K562 (cell line): Measurements from ENCODE around the gene TVP23B. TPM values are rescaled to one million over a fixed set of nuclear protein-coding genes. Genes with fewer than 3 reads are reported as not detected.
"Not testable (repeated sequence)": the region's sequence is repeated elsewhere in the genome, so short reads cannot be mapped to it uniquely, and the experiment has no call there.

Experiments used
- ATAC-seq: fragments of 200-7000 bp; cut with Tn5 transposase; 3 replicates; pipeline ENCODE4 v1.9.1; 2020; ENCODE audit warnings: moderate library complexity
- BruUV-seq: library from RNA; stranded (reverse); fragments of 400-500 nt; replicated peaks from 2 replicates; lab custom pipeline; 2021; lab: Mats Ljungman, UMichigan
- CTCF ChIA-PET: fragments of 300-600 bp; formaldehyde crosslinking; extraction: SDS; loops from one replicate; lab custom pipeline; 2021; ENCODE audit warnings: low intra/inter-chr PET ratio; lab: Yijun Ruan, JAX
- POLR2A ChIA-PET: fragments of 300-600, 350-650 bp; sonication (Branson Sonifier 250); formaldehyde crosslinking; extraction: SDS; loops from one replicate; lab custom pipeline; 2021; ENCODE audit warnings: antibody characterized with exemption, inconsistent platforms; lab: Yijun Ruan, JAX
- DNase-seq, 4 experiments: peaks; one replicate each; pipeline versions ENCODE4 v3.0.0 to v3.0.0-alpha.2; 2011 to 2018; ENCODE audit warnings: low spot score in 3 of 4, mixed read lengths in 3 of 4; ENCODE audit errors: extremely low read depth in 1 of 4
- FAIRE-seq: peaks from 2 replicates; lab custom pipeline; 2011; peaks lifted over from hg19 to GRCh38; lab: Jason Lieb, UNC
- H2AFZ ChIP-seq: 2 replicates; pipeline ENCODE4 v1.6.0; 2011; ENCODE audit warnings: low read depth, low read length, control low read depth, inconsistent platforms
- H3K27ac ChIP-seq: fragments of 200-600 bp; 3 replicates; pipeline ENCODE4 v1.8.0; 2011; ENCODE audit warnings: low read depth, mild to moderate bottlenecking, control low read depth, inconsistent platforms, low read length, moderate library complexity, mixed read lengths; ENCODE audit errors: extremely low read depth
- H3K27me3 ChIP-seq, 2 experiments: fragments of 300-600 bp in 1 of 2; 2 replicates in 1 of 2; 3 replicates in 1 of 2; pipeline versions ENCODE4 v1.6.0 to v1.8.0; 2011; ENCODE audit warnings: inconsistent platforms in 2 of 2, low read length in 2 of 2, mild to moderate bottlenecking in 1 of 2, mixed read lengths in 1 of 2, moderate library complexity in 1 of 2; ENCODE audit not compliant: control insufficient read depth in 2 of 2, insufficient read depth in 2 of 2
- H3K36me3 ChIP-seq: fragments of 300-600 bp; 3 replicates; pipeline ENCODE4 v1.8.0; 2011; ENCODE audit warnings: mild to moderate bottlenecking, low read length, inconsistent platforms; ENCODE audit not compliant: control insufficient read depth, insufficient read depth
- H3K4me1 ChIP-seq, 2 experiments: fragments of 200-600 bp in 1 of 2; replicated peaks in 1 of 2; 2 replicates in 1 of 2; 3 replicates in 1 of 2; pipeline versions ENCODE4 v1.5.1 to v1.8.0; 2011; ENCODE audit warnings: inconsistent platforms in 2 of 2, low read length in 2 of 2, mild to moderate bottlenecking in 1 of 2, mixed read lengths in 1 of 2, moderate library complexity in 1 of 2; ENCODE audit not compliant: control insufficient read depth in 2 of 2, insufficient read depth in 2 of 2
- H3K4me2 ChIP-seq: 2 replicates; pipeline ENCODE4 v1.6.1; 2011; ENCODE audit warnings: low read length, control low read depth, inconsistent platforms, mixed read lengths; ENCODE audit not compliant: insufficient read depth
- H3K4me3 ChIP-seq: fragments of 200-600 bp; sonication (generic), shearing (Covaris generic); 2 replicates; pipeline ENCODE4 v1.5.1; 2016; ENCODE audit warnings: control low read depth, inconsistent platforms
- H3K79me2 ChIP-seq: fragments of 200-600 bp; 3 replicates; pipeline ENCODE4 v1.8.0; 2011; ENCODE audit warnings: low read length, inconsistent platforms; ENCODE audit not compliant: control insufficient read depth, insufficient read depth
- H3K9ac ChIP-seq, 2 experiments: 2 replicates each; pipeline versions ENCODE4 v1.6.0 to v1.6.1; 2011; ENCODE audit warnings: low read depth in 2 of 2, low read length in 2 of 2, control low read depth in 1 of 2, inconsistent platforms in 1 of 2, mild to moderate bottlenecking in 1 of 2, mixed read lengths in 1 of 2; ENCODE audit not compliant: insufficient read depth in 1 of 2
- H3K9me1 ChIP-seq: one replicate; pipeline ENCODE4 v1.6.0; 2011; ENCODE audit warnings: inconsistent platforms, mild to moderate bottlenecking, low read length, moderate library complexity; ENCODE audit not compliant: control insufficient read depth, insufficient read depth
- H3K9me3 ChIP-seq: replicated peaks from 2 replicates; pipeline ENCODE4 v1.5.1; 2011; ENCODE audit warnings: low read depth, low read length, inconsistent platforms; ENCODE audit not compliant: control insufficient read depth, insufficient read depth
- H4K20me1 ChIP-seq: replicated peaks from 2 replicates; pipeline ENCODE4 v1.6.1; 2011; ENCODE audit warnings: low read length, inconsistent platforms, mixed read lengths; ENCODE audit not compliant: control insufficient read depth, insufficient read depth
- RAD51 ChIP-seq: fragments of 450-650 bp; IDR thresholded peaks from 2 replicates; pipeline ENCODE4 v1.7.1; 2016; ENCODE audit warnings: low read depth, mild to moderate bottlenecking, borderline replicate concordance
- TFE3 ChIP-seq: fragments of 450-650 bp; formaldehyde crosslinking; IDR thresholded peaks from 2 replicates; pipeline ENCODE4 v1.4.0; 2020; ENCODE audit warnings: mild to moderate bottlenecking, mixed read lengths
- WGBS: fragments of 100-300 bp; shearing (Covaris generic); methylation state at CpG from one replicate; pipeline ENCODE4 v1.1.6; 2016; ENCODE audit warnings: low coverage, mixed read lengths; ENCODE audit not compliant: insufficient coverage; ENCODE audit errors: missing lambda C conversion rate; 5-methylcytosine and 5-hydroxymethylcytosine counted together
- in situ Hi-C: fragments of 300-500 bp; cut with MboI; formaldehyde crosslinking; loops from 4 replicates; pipeline ENCODE4 v1.15.0; 2018; ENCODE audit warnings: inconsistent platforms, mixed read lengths
- intact Hi-C: fragments of 100-400 bp; cut with micrococcal nuclease; formaldehyde crosslinking; loops from 2 replicates; pipeline ENCODE4 v1.14.2; 2022
- polyA plus RNA-seq, 8 experiments: library from polyadenylated mRNA; depleted of rRNA in 4 of 8; stranded (reverse) in 5 of 8; unstranded in 3 of 8; fragments of >200 nt; fragmentation: Nextera tagmentation in 2 of 8; fragmentation: Illumina TruSeq in 1 of 8; extraction: Ambion mirVana in 2 of 8; extraction: Trizol in 1 of 8; gene quantifications; 2 replicates each; pipeline versions ENCODE4 v1.2.1 to v1.2.3, GENCODE V29; 2011 to 2014; ENCODE audit warnings: inconsistent platforms in 1 of 8, missing spikeins in 1 of 8
- total RNA-seq, 7 experiments: library from RNA; depleted of rRNA in 6 of 7; stranded (reverse); fragments of >200 nt in 6 of 7; fragmentation: Illumina TruSeq in 2 of 7; extraction: Trizol in 2 of 7; gene quantifications; 2 replicates each; pipeline versions ENCODE4 v1.2.1 to v1.2.3, GENCODE V29; 2011 to 2021; ENCODE audit warnings: low replicate concordance in 1 of 7

The TVP23B gene
- total and polyA plus RNA-seq, 9 of the 15 experiments (the other 6 are each of a cell fraction or from before 2014, with no cell fraction given) = 10.4 to 52.8 (median 15.8) TPM

DNA sequence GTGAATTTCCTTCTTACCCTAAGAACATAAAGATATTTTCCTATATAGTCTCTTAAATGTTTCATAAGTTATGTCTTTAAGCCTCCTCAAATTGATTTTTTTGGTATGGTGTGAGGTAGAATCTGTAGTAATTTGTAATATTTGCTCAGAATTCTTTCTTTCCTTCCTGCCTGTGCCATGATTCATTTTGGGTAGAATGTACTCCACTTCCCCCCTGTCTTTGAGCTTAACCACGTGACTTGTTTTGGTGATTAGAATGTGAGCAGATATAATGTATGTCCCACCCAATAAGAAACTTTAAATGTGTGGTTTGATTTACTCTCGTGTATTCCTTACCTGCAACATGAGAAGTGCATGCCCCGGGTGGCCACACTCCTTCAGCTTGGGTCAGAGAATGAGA, 40.4 kb downstream of the TVP23B start:
- POLR2A ChIA-PET, H3K9ac ChIP-seq, in situ Hi-C loops, DNase-seq, H4K20me1 ChIP-seq, intact Hi-C loops, H3K4me3 ChIP-seq, H3K27ac ChIP-seq, BruUV-seq, H2AFZ ChIP-seq, H3K9me1 ChIP-seq, ATAC-seq, H3K27me3 ChIP-seq, CTCF ChIA-PET, H3K9me3 ChIP-seq, H3K79me2 ChIP-seq, H3K4me2 ChIP-seq, H3K36me3 ChIP-seq, FAIRE-seq, H3K4me1 ChIP-seq: not testable (repeated sequence)
- WGBS = 31% methylated on average over 1 of the region's 3 CpGs
- TF ChIP-seq RAD51 = peak; percentile 48; the same call in 1 of the 2 replicates
- peak; percentile 62 for TF ChIP-seq TFE3 (CRISPR knock-in tag)

DNA sequence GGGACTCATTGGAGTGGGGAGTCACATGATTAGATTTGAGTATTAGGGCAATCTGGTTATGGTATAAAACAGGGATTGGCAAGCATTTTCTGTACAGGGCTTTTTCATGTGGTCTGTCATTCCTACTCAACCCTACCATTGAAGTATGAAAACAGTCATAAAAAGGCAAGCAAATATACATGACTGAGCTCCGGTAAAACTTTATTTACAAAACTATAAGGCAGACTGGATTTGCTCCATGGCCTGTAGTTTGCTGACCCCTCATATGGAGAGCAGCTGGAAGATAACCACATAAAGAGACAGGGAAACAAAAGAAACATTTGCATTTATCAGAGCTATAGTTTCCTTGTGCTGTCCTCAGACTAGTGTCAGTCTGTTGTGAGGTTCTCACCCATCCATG, 46.6 kb downstream of the TVP23B start:
- H3K36me3 ChIP-seq, FAIRE-seq, H4K20me1 ChIP-seq, H3K79me2 ChIP-seq, CTCF ChIA-PET, DNase-seq, H3K27me3 ChIP-seq, H3K4me2 ChIP-seq, H3K9me1 ChIP-seq, BruUV-seq, H3K4me3 ChIP-seq, H3K9ac ChIP-seq, H2AFZ ChIP-seq, H3K4me1 ChIP-seq, ATAC-seq, H3K27ac ChIP-seq, intact Hi-C loops, H3K9me3 ChIP-seq: not testable (repeated sequence)
- in situ Hi-C loops = loop anchor here (25.0 kb wide), 1 partner anchor 1510 kb away; no protein-coding TSS in a partner anchor
- POLR2A ChIA-PET = interaction anchor here (0.7 kb wide), 1 partner anchor 27 kb away, joined by 3 read pairs; no protein-coding TSS in a partner anchor
- no CpG with 5 or more reads among the region's 1 CpG for WGBS
